Measurements from ENCODE around the gene STX1B.

Gene STX1B

GRCh38 chr16:31010585-31011325, at the start of gene STX1B:
Gene STX1B (minus strand): TSS chr16:31010638. CDS start chr16:31010396, 242 bp downstream.
- in situ Hi-C loops (cut with MboI; ENCODE audit: low pct_unique_long_range_greater_than_20kb, low sequenced_read_pairs) = no loop called here
- DNase-seq = no peak

DNA sequence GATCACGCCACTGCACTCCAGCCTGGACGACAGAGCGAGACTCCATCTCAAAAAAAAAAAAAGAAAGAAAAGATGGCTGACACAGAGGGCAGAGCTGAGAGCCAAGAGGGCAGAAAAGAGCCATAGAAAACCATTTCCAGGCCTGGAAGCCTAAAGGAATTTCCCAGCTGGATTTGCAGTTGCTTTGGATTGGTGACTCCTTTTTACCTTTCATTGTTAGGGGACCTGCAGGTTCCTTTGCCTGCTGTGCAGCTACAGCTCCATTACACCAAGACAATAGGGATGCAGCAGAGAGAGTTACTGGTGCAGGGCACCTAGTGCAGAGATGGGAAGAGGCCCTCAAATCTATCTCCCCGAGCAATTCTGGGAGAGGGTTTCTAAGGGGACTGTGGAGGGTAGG, 45.2 kb upstream of the STX1B start:
- no peak for DNase-seq
- in situ Hi-C loops (cut with MboI; ENCODE audit: low pct_unique_long_range_greater_than_20kb, low sequenced_read_pairs) = no loop called here

DNA sequence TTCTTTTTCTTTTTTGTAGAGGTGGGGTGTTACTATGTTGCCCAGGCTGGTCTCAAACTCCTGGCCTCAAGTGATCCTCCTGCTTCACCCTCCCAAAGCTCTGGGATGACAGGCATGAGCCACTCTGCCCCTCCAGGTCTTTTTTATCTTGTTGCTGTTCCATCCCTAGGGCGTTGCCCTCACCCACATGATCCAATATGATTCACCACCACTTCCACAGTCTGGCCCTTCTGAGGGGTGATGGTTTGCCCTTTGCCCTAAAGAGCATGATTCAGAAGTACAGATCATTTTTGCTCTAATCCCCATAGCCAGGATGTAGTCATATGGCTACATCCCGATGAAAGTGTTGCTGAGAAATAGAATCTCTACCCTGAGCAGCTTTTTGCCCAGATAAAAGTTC, 41.7 kb upstream of the STX1B start:
- in situ Hi-C loops (cut with MboI; ENCODE audit: low pct_unique_long_range_greater_than_20kb, low sequenced_read_pairs) = no loop called here
- DNase-seq = no peak

DNA sequence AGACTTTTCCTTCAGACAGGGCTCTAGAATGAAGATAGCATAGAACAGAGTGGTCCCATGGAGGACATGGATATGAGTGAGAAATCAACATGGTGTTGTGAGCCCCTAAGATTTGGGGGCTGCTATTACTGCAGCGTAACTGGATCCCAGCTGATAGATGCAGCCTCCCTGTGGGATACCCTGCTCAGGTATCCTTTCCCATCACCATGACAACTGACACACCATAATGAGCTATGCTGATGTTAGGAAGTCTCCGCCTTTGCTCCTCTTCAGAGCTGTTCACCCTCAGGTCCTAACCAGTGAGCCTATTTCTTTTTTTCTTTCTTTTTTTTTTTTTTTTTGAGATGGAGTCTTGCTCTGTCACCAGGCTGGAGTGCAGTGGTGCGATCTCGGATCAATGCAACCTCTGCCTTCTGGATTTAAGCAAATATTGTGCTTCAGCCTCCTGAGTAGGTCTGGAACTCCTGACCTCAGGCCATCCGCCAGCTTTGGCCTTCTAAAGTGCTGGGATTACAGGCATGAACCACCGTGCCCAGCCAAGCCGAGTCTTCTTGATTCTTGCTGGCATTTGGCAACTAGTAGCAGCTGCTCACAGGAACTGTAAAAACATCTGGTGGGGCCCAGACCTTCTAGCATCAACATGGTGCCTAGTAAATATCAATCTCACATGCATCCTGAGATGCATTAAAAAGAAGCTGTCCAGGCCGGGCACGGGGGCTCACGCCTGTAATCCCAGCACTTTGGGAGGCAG, 40.0 kb upstream of the STX1B start:
- DNase-seq = no peak
- in situ Hi-C loops (cut with MboI; ENCODE audit: low pct_unique_long_range_greater_than_20kb, low sequenced_read_pairs) = no loop called here

DNA sequence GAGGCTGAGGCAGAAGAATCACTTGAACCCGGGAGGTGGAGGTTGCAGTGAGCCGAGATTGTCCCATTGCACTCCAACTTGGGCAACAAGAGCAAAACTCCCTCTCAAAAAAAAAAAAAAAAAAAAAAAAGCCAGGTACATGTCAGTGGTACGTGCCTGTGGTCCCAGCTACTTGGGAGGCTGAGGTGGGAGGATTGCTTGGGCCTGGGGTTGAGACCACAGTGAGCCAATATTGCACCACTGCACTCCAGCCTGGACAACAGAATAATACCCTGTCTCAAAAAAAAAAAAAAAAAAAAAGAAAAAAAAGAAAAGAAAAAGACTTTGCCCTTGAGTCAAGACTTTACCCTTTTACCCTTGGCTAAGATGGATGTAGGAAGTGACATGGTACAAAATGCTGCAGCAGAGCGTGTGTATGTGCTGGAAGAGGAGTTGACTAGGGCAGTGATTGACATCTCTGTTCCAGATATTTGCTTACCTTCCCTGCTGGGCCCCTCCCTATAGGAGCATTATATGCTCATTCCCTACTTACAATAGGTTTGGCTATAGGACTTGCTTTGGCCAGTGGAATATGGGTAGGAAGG, 33.6 kb upstream of the STX1B start:
- in situ Hi-C loops (cut with MboI; ENCODE audit: low pct_unique_long_range_greater_than_20kb, low sequenced_read_pairs) = no loop called here
- no peak for DNase-seq

GRCh38 chr16:31043352-31043751, 32.9 kb upstream of the STX1B start:
- in situ Hi-C loops (cut with MboI; ENCODE audit: low pct_unique_long_range_greater_than_20kb, low sequenced_read_pairs) = no loop called here
- DNase-seq = no peak

GRCh38 chr16:31042866-31043265, 32.4 kb upstream of the STX1B start:
- DNase-seq = no peak
- in situ Hi-C loops (cut with MboI; ENCODE audit: low pct_unique_long_range_greater_than_20kb, low sequenced_read_pairs) = no loop called here

GRCh38 chr16:31038993-31039392, 28.6 kb upstream of the STX1B start:
- in situ Hi-C loops (cut with MboI; ENCODE audit: low pct_unique_long_range_greater_than_20kb, low sequenced_read_pairs) = no loop called here
- no peak for DNase-seq

DNA sequence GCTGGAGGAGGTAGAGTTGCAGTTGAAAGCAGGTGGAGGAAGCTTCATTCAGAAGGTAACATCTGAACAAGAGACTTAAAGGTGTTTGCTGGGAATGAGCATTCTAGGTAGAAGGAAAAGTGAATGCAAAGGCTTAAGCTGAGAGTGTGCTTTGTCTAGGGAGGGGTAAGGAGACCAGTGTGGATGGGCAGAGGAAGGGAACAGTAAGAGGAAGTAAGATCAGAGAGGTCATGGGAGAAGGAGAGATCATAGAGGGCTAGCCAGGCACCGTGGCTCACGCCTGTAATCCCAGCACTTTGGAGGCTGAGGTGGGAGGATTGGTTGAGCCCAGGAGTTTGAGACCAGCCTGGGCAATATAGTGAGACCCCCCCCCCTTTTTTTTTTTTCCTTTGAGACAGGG, 26.3 kb upstream of the STX1B start:
- in situ Hi-C loops (cut with MboI; ENCODE audit: low pct_unique_long_range_greater_than_20kb, low sequenced_read_pairs) = no loop called here
- DNase-seq = peak; percentile 24

DNA sequence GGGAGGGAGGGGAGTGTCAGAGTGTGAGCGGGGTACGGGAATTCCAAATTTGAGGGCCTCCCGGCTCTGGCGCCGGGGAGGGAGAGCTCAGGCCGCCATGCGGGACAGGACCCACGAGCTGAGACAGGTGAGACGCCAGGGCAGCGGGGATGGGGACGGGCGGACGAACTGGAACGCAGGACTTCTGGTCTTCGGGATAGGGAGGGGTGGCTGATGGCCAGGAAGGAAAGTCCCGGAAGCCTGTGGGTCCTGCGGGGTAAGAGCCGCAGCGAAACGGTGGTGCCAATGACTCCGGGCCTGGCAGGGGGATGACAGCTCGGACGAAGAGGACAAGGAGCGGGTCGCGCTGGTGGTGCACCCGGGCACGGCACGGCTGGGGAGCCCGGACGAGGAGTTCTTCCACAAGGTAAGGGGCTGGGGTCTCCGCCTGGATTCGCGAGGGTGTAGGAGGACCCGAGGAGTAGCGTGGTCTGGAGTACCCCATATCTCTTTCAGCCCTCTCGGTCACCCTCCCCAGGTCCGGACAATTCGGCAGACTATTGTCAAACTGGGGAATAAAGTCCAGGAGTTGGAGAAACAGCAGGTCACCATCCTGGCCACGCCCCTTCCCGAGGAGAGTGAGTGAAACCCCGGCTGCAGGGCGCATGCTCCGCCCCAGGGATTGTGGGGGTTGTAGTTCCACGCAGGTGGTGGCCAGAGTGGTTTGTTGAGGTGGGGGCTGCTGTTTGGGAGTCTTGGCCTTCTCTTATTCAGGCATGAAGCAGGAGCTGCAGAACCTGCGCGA, 23.5 kb upstream of the STX1B start:
- in situ Hi-C loops (cut with MboI; ENCODE audit: low pct_unique_long_range_greater_than_20kb, low sequenced_read_pairs) = no loop called here
- DNase-seq = peak; percentile 76

GRCh38 chr16:31032736-31033708, 22.6 kb upstream of the STX1B start, which contains the start of gene STX4:
Gene STX4 (plus strand): TSS chr16:31033558. CDS start chr16:31033806, 248 bp downstream.
- DNase-seq = peak; percentile 97

DNA sequence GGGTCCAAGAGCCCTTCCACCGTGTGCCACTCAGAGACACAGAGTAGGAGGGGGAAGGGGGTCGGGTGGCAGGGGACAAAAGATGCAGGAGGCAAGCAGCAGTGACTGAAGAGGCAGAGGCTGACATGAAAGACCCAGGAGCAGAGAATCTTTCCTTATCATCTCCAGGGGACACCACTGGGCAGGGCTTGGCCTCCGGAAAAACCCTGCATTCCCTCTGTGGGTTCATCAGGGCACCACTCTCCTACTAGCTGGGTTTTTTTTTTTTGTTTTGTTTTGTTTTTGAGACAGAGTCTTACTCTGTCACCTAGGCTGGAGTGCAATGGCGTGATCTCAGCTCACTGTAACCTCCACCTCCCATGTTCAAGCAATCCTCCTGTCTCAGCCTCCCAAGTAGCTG, 20.8 kb upstream of the STX1B start:
- DNase-seq = no peak
- in situ Hi-C loops (cut with MboI; ENCODE audit: low pct_unique_long_range_greater_than_20kb, low sequenced_read_pairs) = no loop called here

More at GRCh38 chr16:31032736-31033708, 22.6 kb upstream of the STX1B start, which contains the start of gene STX4:
- in situ Hi-C loops (cut with MboI; ENCODE audit: low pct_unique_long_range_greater_than_20kb, low sequenced_read_pairs) = no loop called here

DNA sequence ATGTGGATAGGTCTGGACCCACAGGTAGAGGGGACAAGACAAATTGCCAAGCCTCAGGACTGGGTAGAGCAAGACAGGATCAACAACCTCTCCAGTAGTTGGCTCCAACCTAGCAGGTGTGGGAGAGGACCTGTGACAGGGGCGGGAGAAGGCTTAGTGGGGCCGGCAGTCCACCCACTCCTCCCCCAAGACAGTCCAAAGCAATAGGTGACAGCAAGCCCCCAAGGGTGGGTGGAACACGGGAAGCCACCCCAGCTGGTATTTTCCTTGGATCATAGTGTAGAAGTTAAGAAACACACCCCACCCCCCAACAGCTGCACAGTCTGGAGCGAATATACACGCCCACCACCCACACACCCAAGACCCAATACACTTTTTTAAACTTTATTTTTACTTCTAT, 18.8 kb upstream of the STX1B start:
- in situ Hi-C loops (cut with MboI; ENCODE audit: low pct_unique_long_range_greater_than_20kb, low sequenced_read_pairs) = no loop called here
- DNase-seq = no peak

GRCh38 chr16:31025339-31025738, 14.9 kb upstream of the STX1B start:
- in situ Hi-C loops (cut with MboI; ENCODE audit: low pct_unique_long_range_greater_than_20kb, low sequenced_read_pairs) = no loop called here
- no peak for DNase-seq

DNA sequence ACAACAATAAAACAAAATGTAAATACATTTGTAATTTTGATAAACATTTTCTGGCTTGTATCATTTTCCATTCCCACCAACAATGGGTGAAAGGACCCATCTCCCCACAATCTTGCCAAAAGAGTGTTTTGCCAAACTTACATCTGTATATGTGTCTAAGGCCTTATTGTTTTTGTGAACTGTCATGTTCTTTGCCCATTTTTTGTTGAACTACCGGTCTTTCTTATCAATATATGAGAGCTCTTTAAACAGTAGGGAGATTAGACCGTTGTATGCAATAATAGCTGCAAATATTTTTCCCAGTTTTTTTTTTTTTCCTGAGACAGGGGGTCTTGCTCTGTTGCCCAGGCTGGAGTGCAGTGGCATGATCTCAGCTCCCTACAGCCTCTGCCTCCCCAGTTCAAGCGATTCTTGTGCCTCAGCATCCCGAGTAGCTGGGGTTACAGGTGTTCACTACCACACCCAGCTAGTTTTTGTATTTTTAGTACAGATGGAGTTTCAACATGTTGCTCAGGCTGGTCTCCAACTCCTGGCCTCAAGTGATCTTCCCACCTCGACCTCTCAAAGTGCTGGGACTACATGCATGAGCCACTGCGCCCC, 13.3 kb upstream of the STX1B start:
- in situ Hi-C loops (cut with MboI; ENCODE audit: low pct_unique_long_range_greater_than_20kb, low sequenced_read_pairs) = no loop called here
- no peak for DNase-seq

- in situ Hi-C loops (cut with MboI; ENCODE audit: low pct_unique_long_range_greater_than_20kb, low sequenced_read_pairs) = no loop called here
- no peak for DNase-seq
These were observed 12.8 kb upstream of the STX1B start for GRCh38 chr16:31023252-31023602.

DNA sequence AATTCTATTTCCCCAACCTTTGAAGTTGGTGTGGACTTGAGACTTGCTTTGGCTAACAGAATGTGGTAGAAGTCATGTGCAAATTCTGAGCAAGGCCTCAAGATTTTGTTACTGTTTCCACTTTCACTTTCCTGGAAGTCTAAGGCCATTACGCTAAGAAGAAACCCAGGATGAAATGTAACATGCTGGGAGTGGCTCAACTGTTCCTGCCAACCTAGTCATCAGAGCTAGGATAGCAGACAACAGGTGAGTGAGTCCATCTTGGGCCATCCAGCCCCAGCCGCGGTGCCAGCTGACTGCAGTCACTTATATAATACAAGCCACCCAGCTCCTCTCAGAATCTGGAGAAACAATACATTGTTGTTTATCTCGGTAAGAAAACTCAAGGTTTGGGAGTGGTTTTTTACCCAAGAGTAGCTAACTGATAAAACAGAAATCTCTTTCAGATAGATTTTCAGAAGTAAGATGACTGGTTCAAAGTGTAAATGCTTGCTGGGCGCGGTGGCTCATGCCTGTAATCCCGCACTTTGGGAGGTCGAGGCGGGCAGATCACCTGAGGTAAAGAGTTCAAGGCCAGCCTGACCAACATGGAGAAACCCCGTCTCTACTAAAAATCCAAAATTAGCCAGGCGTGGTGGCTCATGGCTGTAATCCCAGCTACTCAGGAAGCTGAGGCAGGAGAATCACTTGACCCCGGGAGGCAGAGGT, 12.3 kb upstream of the STX1B start:
- DNase-seq = no peak
- in situ Hi-C loops (cut with MboI; ENCODE audit: low pct_unique_long_range_greater_than_20kb, low sequenced_read_pairs) = no loop called here

- no peak for DNase-seq
- in situ Hi-C loops (cut with MboI; ENCODE audit: low pct_unique_long_range_greater_than_20kb, low sequenced_read_pairs) = no loop called here
These were observed 10.1 kb upstream of the STX1B start for GRCh38 chr16:31020536-31020935.

Data from KBM-7 (cell line).